GM21723 (cell line): ENCODE results near the gene MAP3K19.
"Not testable (repeated sequence)": the region's sequence is repeated elsewhere in the genome, so short reads cannot be mapped to it uniquely, and the experiment has no call there.

Experiments used
- ATAC-seq: cut with Tn5 transposase; IDR thresholded peaks from one replicate; pipeline ENCODE4 v1.9.1; 2021; ENCODE audit warnings: mild to moderate bottlenecking, moderate library complexity; ENCODE audit not compliant: unreplicated experiment

The MAP3K19 gene

GRCh38 chr2:134988994-134989605, 58.1 kb downstream of the MAP3K19 start:
- no peak for ATAC-seq

DNA sequence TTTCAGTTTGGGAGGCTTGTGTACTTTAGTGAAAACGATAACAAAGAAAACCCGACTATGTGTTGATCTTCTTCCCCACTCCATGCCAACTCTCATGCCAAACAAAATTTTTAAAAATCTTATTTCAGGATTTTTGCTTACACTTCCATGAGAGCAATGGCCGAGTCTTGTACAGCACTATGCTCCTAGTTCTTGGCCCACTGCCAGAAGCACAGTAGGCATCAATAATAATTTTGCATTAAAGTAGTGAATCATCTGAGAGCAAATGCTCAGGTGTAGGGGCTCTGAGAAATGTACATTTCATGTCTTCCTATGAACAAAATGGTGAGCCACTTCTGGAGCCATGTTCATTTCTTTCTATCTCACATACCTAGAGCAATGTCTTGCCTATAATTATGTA, 62.2 kb downstream of the MAP3K19 start:
- no peak for ATAC-seq

DNA sequence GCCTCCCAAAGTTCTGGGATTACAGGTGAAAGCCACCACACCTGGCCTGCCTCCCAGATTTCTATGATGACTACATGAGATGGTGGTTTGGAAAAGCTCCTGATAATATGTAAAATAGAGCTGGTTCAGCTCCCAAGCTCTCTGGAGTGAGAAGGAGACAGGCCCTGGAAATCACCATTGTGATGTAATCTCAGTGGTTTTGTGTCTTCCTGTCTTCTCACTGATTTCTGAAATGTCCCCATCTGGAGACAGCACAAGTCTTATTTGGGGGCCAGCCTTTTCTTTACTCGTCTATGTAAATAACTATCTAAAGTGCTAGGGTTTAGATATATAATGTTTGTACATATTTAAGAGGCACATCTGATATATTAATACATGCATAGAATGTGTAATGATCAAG, 64.6 kb downstream of the MAP3K19 start:
- ATAC-seq = no peak

GRCh38 chr2:134980639-134981038, 66.6 kb downstream of the MAP3K19 start:
- ATAC-seq = no peak

- ATAC-seq = no peak
These were observed 68.0 kb downstream of the MAP3K19 start for GRCh38 chr2:134979221-134979620.

DNA sequence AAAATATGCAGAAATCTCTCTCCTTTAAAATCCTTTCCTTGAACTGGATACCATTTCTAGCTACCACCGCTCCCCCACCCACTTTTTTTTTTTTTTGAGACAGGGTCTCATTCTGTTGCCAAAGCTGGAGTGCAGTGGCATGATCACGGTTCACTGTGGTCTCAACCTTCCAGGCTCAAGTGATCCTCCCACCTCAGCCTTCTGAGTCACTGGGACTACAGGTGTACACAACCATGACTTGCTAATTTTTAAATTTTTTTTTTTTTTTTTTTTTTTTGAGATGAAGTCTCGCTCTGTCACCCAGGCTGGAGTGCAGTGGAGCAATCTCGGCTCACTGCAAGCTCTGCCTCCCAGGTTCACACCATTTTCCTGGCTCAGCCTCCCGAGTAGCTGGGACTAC, 70.1 kb downstream of the MAP3K19 start:
- ATAC-seq = not testable (repeated sequence)

DNA sequence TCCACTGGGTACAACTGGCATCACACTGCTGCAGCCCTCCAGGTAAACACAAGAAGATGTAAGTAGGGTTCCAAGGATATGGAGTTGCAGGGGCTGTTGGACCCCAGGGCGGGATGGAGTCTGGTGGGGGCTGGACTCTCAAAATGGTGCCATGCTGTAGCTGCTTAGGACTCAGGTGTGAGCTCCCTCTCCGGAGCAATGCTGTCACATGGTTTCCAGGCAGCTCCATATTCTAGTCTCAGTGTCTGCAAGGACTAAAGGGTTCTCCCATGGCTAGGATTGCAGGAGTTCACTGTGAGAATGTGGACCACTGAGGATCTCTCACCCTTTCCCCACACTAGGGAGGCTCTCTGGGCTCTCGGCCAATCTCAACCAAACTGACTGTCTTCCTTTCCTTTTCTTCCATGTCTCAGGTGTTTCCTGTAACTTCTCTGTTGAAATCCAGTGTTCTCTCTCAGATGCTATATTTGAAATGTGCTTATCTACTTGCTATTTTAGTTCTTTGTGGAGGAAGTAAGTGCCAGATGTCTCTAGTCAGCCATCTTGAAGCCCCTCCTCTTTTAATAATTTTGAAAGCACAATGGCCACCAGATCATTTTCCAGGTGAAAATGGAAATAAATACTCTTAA, 71.1 kb downstream of the MAP3K19 start:
- ATAC-seq = no peak

DNA sequence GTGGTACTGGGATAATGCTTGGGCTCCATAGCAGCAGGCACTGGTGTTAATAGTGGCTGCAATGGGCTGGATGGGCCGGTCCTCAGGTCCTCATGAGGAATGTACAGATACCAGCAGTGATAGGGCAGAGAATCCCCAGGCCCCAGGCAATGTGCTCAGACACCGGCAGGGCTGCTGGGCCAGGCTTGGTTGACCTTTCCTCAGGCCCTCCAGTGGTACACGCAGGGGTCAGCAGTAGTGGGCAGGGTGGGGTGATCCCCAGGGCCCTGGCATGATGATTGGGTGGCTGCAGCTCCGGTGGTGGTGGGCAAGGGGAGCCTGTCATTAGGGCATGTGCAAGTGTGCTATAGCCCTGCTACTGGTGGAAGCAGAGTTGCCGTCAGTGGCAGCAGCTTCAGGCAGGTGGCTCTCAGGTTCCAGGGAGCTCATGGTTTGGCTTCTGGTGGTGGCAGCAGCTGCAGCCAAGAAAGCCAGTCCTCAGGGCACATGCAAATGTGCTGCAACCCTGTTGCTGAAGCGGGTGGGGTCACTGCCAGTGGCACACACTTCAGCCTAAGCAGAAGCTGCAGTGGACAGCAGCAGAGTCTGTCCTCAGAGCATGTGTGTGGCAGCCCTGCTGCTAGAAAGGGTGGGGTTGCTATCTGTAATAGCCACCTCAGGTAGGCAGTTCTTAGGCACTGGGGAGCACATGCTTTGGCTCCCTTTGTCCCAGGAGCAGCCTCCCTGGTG, 71.8 kb downstream of the MAP3K19 start:
- no peak for ATAC-seq

DNA sequence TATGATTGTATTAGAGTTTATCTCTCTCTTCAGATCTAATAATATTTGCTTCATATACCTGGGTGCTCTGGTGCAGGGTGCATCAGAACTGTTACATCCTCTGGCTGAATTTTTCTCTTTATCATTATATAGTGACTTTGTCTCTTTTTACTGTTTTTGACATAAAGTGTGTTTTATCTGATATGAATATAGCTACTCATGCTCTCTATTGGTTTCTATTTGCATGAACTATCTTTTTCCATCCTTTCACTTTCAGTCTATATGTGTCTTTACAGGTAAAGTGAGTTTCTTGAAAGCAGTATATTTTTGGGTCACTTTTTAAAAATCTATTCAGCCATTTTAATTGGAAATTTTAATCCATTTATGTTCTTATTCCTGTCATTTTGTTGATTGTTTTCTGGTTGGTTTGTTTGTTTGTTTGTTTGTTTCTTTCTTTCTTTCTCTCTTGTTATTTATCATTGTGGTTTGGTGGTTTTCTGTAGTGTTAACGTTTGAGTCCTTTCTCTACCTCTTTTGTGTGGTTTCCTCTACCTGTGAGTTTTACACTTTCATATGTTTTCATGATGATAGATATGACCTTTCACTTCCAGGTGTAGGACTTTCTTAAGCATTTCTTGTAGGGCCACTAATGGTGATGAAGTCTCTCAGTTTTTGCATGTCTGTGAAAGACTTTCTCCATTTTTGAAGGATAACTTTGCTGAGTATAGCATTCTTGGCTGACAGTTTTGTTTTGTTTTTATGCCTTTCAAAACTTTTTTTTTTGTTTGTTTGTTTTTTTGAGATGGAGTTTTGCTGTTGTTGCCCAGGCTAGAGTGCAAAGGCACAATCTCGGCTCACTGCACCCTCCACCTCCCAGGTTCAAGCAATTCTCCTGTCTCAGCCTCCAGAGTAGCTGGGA, 73.8 kb downstream of the MAP3K19 start:
- peak; percentile 70 for ATAC-seq

GRCh38 chr2:134967166-134967565, 80.1 kb downstream of the MAP3K19 start:
- not testable (repeated sequence) for ATAC-seq

DNA sequence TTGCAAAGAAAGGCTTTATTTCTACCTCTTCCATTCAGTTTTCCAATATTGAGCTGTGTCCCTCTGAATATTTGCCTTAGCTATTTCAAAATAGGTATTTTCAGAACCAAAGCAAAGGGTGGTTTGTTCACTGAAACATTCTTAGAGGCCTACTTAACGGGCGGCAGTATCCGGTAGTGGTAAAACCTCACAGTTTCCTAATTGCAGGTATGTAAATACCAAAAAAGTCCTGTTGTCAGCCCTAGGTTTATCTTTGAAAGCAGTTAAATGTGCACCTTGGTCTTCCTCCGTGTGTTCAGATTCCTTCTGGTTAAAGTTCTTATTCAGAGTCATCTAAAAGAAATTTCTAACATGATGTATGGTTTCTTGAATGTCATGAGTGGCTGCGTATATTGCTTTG, 89.8 kb downstream of the MAP3K19 start:
- ATAC-seq = no peak

- no peak for ATAC-seq
These were observed 91.5 kb downstream of the MAP3K19 start for GRCh38 chr2:134955744-134956143.

- no peak for ATAC-seq
These were observed 93.2 kb downstream of the MAP3K19 start for GRCh38 chr2:134954065-134954464.

DNA sequence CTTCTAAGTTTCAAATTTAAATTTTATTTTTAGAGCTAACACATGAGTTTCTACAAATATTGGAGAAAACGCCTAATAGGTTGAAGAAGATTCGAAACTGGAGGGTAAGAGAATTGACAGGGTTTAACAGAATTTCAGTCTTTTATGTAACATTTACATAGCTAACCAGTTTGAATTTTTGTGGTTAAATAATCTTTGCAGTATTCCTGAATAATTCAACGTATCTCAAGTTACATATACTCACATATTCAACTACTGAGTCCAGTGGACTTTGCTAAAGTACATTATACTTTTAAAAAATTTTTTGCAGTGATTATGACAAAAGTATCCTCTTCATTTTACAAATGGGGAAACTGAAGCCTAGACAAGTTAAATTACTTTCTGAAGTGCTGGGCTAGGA, 94.6 kb downstream of the MAP3K19 start:
- ATAC-seq = no peak

DNA sequence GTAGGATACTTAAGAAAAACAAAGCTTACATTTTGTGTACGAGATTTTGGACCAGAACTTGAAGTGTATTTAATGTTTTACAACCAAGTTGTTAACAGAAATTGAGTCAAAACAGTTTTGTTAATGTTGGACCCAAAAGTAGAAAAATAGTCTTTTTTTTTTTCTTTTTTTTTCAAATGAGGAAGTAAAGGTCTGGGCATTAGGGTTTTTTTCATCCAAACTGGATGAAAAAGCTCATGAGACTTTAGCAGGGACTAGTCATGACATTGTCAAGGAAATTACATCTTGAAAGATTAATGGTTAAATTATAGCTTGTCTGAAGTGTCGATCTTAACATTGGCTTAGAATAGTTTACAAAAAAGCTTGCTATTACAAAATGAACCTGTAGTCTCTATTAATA, 96.4 kb downstream of the MAP3K19 start:
- ATAC-seq = no peak

DNA sequence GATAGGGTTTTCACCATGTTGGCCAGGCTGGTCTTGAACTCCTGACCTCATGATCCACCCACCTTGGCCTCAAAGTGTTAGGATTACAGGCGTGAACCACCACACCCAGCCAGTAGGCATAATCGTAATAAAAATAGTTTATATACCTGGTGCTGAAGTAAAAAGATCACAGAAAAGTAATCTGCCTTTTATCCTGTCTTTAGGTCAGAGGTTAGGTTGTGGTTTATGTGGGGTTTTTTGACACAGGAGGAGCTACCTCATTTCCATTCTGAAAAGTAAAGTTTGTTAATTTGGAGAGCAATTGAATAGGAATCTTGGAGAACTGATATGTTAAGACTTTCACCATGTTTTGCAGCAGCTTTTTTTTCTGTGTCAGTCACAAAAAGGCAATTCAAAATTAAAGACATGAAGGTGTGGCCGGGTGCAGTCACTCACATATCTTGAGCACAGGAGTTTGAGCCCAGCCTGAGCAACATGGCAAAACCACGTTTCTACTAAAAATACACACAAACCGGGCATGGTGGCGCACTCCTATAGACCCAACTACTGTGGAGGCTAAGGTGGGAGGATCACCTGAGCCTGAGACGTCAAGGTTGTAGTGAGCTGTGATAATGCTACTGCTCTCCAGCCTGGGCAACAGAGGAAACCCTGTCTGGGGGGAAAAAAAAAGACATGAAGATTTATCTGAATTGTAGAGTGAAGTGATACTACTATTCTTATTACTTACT, 97.1 kb downstream of the MAP3K19 start:
- no peak for ATAC-seq

GRCh38 chr2:134946073-134946472, 101.2 kb downstream of the MAP3K19 start:
- ATAC-seq = no peak

- ATAC-seq = no peak
These were observed 102.3 kb downstream of the MAP3K19 start for GRCh38 chr2:134944975-134945374.

DNA sequence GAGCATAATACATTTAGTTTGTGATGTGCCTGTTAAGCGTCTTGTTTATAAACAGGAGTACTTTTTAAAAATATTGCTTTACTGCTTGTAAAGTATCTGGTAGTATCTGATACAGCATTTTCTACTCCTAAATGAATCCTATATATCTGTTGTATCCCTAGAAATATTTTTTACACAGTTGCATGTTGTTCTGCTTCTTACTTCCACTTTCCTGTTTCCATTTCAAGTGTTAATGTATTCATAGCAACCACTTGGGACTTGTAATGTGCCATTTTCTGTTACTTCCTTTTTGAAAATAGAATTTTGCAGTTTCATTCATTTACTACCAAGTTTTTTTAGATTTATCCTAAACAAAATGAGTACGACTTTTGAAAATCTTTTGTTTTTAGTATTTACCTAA, 103.7 kb downstream of the MAP3K19 start:
- ATAC-seq = peak; percentile 75

- no peak for ATAC-seq
These were observed 110.6 kb downstream of the MAP3K19 start for GRCh38 chr2:134936691-134937090.

GRCh38 chr2:134934641-134935040, 112.6 kb downstream of the MAP3K19 start:
- no peak for ATAC-seq
